SKM-1 (cell line): ENCODE results near the gene SLC43A3.
"Not testable (repeated sequence)": the region's sequence is repeated elsewhere in the genome, so short reads cannot be mapped to it uniquely, and the experiment has no call there.

Source experiments
- DNase-seq: peaks from one replicate; lab custom pipeline; 2025; ENCODE audit not compliant: unreplicated experiment; lab: John Stamatoyannopoulos, UW

Gene SLC43A3

GRCh38 chr11:57460022-57460757 lies 33.3 kb upstream of the SLC43A3 start, which contains the start of gene RTN4RL2:
Gene RTN4RL2 (plus strand): TSS chr11:57460528. CDS start chr11:57460866, 338 bp downstream.
- DNase-seq = peak; percentile 23

- no peak for DNase-seq
Observed at GRCh38 chr11:57459164-57460021, 32.5 kb upstream of the SLC43A3 start.

- DNase-seq = peak; percentile 16
Observed at GRCh38 chr11:57458410-57459163, 31.7 kb upstream of the SLC43A3 start.

GRCh38 chr11:57458060-57458409 lies 31.1 kb upstream of the SLC43A3 start:
- DNase-seq = no peak

GRCh38 chr11:57457643-57458023 lies 30.7 kb upstream of the SLC43A3 start:
- no peak for DNase-seq

- DNase-seq = peak; percentile 34
Observed at GRCh38 chr11:57456960-57457642, 30.2 kb upstream of the SLC43A3 start.

GRCh38 chr11:57453543-57454177 lies 26.7 kb upstream of the SLC43A3 start:
- DNase-seq = no peak

- DNase-seq = no peak
Observed at GRCh38 chr11:57446055-57446454, 19.1 kb upstream of the SLC43A3 start.

GRCh38 chr11:57445122-57445394 lies 18.1 kb upstream of the SLC43A3 start:
- DNase-seq = not testable (repeated sequence)

GRCh38 chr11:57444362-57445121 lies 17.6 kb upstream of the SLC43A3 start:
- DNase-seq = no peak

GRCh38 chr11:57440744-57441414 lies 14.0 kb upstream of the SLC43A3 start:
- DNase-seq = no peak

- DNase-seq = no peak
Observed at GRCh38 chr11:57439786-57440185, 12.9 kb upstream of the SLC43A3 start.

GRCh38 chr11:57438345-57439285 lies 11.7 kb upstream of the SLC43A3 start:
- DNase-seq = no peak

GRCh38 chr11:57436031-57436430 lies 9.1 kb upstream of the SLC43A3 start:
- no peak for DNase-seq

- DNase-seq = peak; percentile 80
Observed at GRCh38 chr11:57434640-57435546, 8.0 kb upstream of the SLC43A3 start.

- peak; percentile 29 for DNase-seq
Observed at GRCh38 chr11:57432714-57433163, 5.8 kb upstream of the SLC43A3 start.

- DNase-seq = no peak
Observed at GRCh38 chr11:57432149-57432561, 5.2 kb upstream of the SLC43A3 start.
